HEK293T (cell line): Measurements from ENCODE around the gene BCAR1.

Source experiments
- FOXA1 ChIP-seq: fragments of 450-650 bp; IDR thresholded peaks from 2 replicates; pipeline ENCODE4 v1.6.1; 2016; ENCODE audit warnings: mild to moderate bottlenecking
- FOXM1 ChIP-seq: fragments of 450-650 bp; IDR thresholded peaks from 2 replicates; pipeline ENCODE4 v1.6.1; 2017; ENCODE audit warnings: mild to moderate bottlenecking, borderline replicate concordance
- SP1 ChIP-seq: fragments of 450-650 bp; IDR thresholded peaks from 2 replicates; pipeline ENCODE4 v1.6.1; 2017

DNA sequence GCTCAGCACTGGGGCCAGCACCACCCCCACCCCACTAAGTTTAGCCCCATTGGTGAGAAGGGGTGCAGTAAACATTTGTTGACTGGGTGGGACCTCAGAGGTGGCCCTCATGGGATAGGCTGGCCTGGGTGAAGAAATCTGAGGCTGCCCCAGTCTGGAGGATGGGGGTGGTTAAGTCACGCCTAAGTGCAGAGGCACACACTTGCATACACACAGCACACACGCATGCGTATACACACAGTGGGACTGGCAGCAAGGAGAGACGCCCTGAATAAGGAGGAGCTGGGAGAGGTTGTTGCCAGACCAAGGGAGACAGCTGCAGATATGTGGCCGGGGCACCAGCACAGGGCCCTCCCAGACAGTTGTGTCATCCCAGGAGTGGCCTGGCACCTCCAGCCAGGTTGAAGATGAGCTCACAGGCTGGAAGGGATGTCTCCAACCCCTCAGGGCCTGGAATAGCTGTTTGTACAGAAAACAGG, 3.0 kb upstream of the BCAR1 start:
- TF ChIP-seq FOXM1 (no peak), SP1 (no peak), FOXA1 (no peak)
